Transverse colon (tissue), 4 donors: ENCODE results near the gene ABT1.

ENCODE experiments used
- CTCF ChIP-seq, 5 experiments: fragments of 200-600 bp in 3 of 5; fragments of 450-650 bp in 2 of 5; sonication (generic) in 3 of 5; IDR thresholded peaks; 1 replicate in 2 of 5; 2 replicates in 3 of 5; pipeline ENCODE4 v1.5.1; 2016 to 2017; ENCODE audit warnings: antibody characterized with exemption in 5 of 5, inconsistent platforms in 3 of 5, mild to moderate bottlenecking in 2 of 5, moderate library complexity in 1 of 5
- POLR2AphosphoS5 ChIP-seq, 3 donors: sonication (generic); formaldehyde crosslinking; IDR thresholded peaks; one replicate each; pipeline ENCODE4 v1.6.1; 2016; ENCODE audit warnings: antibody characterized with exemption in 3 of 3

GRCh38 chr6:26553264-26553634, 43.5 kb upstream of the ABT1 start:
- no peak for TF ChIP-seq CTCF (IDR thresholded peaks at IDR 0.05)
- no peak for TF ChIP-seq POLR2AphosphoS5 (IDR thresholded peaks at IDR 0.05)
